KOPT-K1 (cell line): ENCODE results near the gene PLCB3.

Experiments used
- H3K27ac ChIP-seq: fragments of 200-600 bp; sonication (generic); 2 replicates; pipeline ENCODE4 v1.5.1; 2016; ENCODE audit warnings: antibody characterized with exemption, mild to moderate bottlenecking, low read depth, low read length; ENCODE audit not compliant: poor library complexity, severe bottlenecking
- H3K36me3 ChIP-seq: fragments of 200-600 bp; sonication (generic); 2 replicates; pipeline ENCODE4 v1.5.1; 2017; ENCODE audit warnings: antibody characterized with exemption, mild to moderate bottlenecking, low read length, moderate library complexity; ENCODE audit not compliant: insufficient read depth
- H3K9me3 ChIP-seq: fragments of 200-600 bp; sonication (generic); 2 replicates; pipeline ENCODE4 v1.5.1; 2017; ENCODE audit warnings: antibody characterized with exemption, low read length, mild to moderate bottlenecking; ENCODE audit not compliant: insufficient read depth, poor library complexity, severe bottlenecking

The PLCB3 gene

GRCh38 chr11:64288353-64288750, 37.0 kb downstream of the PLCB3 start:
- H3K36me3 ChIP-seq: no peaks in the 10 kb centered on the region
- H3K9me3 ChIP-seq: no peaks in the 10 kb centered on the region
- no peak overlapping the region for H3K27ac ChIP-seq

DNA sequence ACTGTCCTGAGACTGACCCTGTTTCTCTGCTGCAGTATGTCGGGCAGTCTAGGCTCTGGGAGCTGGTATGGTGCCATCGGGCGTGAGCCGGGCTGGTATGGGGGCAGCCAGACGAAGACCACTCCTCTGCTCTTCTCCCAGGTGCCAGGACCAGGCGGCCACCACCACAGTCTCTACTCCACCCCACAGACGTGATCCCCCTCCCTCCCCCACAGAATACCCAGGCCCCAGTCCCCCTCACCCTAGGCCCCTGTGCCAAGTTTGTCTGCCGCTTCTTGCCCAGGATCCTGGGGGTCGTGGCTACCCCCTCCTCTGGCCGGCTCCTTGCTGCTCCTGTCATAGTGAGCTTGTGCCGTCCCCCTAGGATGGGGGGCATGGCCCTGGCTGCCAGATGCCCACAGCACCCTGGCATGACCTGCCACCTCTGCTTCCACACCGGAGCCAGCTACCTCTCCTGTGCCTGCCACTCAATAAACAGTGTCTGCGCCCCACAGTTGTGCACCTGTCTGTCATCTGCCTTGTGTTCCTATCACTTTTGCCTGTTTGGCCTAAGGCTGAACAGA, 37.8 kb downstream of the PLCB3 start:
- Histone ChIP-seq H3K27ac (no peak overlapping the region), H3K9me3 (no peaks in the 10 kb centered on the region), H3K36me3 (no peaks in the 10 kb centered on the region)

GRCh38 chr11:64290352-64291261, 39.3 kb downstream of the PLCB3 start:
- Histone ChIP-seq H3K36me3 (no peaks in the 10 kb centered on the region), H3K27ac (no peak overlapping the region), H3K9me3 (no peaks in the 10 kb centered on the region)

GRCh38 chr11:64291262-64291751, 40.0 kb downstream of the PLCB3 start, which contains the start of gene KCNK4:
TSS of gene KCNK4 (plus strand) at chr11:64291302. CDS start at chr11:64293019, 1,717 bp downstream.
- Histone ChIP-seq H3K9me3 (no peaks in the 10 kb centered on the region), H3K27ac (no peak within 1 kb of the TSS)

DNA sequence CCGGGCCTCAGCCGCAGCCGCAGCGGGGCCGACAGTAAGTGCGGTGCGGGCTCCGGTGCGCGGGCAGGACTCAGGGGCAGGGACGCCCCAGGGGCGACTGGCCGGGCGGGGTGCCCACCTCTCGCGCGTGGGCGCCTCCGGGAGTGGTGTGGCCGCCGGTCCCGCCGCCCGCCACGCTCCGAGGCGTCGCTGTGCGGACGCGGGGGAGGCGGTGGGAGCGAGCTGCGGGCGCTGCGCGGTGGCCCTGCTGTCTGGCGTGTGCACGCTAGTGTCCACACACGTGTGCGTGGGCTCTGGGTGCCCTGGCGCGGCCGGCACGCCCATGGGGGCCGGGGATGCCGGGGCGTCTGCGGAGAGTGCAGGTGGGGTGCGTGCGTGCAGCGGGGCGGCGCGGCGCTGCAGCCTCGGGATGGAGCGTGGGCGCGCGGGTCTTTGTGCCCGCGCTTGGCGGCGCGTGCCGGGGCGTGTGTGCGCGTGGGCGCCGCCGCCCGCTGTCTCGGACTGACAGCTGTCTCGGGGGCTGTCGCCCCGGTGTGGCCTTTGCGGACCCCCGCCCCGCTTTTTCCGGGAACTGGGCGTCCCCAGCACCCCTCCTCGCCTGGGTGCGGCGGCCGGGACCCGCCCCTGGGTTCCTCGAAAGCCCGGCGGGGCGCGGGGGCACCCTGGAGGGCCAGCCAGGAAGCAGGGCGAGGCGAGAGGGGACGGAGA, 40.6 kb downstream of the PLCB3 start:
- Histone ChIP-seq H3K36me3 (no peaks in the 10 kb centered on the region), H3K9me3 (no peaks in the 10 kb centered on the region), H3K27ac (no peak overlapping the region)

More at GRCh38 chr11:64291262-64291751, 40.0 kb downstream of the PLCB3 start, which contains the start of gene KCNK4:
- H3K36me3 ChIP-seq: no peaks in the 10 kb centered on the region

GRCh38 chr11:64292460-64293254, 41.3 kb downstream of the PLCB3 start:
- Histone ChIP-seq H3K9me3 (no peaks in the 10 kb centered on the region), H3K27ac (no peak overlapping the region), H3K36me3 (no peaks in the 10 kb centered on the region)

- Histone ChIP-seq H3K27ac (no peak overlapping the region), H3K9me3 (no peaks in the 10 kb centered on the region), H3K36me3 (no peaks in the 10 kb centered on the region)
These were observed 43.4 kb downstream of the PLCB3 start for GRCh38 chr11:64294774-64295173.

GRCh38 chr11:64295760-64296159, 44.4 kb downstream of the PLCB3 start:
- Histone ChIP-seq H3K36me3 (no peaks in the 10 kb centered on the region), H3K27ac (no peak overlapping the region), H3K9me3 (no peaks in the 10 kb centered on the region)

GRCh38 chr11:64296236-64296635, 44.9 kb downstream of the PLCB3 start:
- Histone ChIP-seq H3K36me3 (no peaks in the 10 kb centered on the region), H3K27ac (no peak overlapping the region), H3K9me3 (no peaks in the 10 kb centered on the region)

DNA sequence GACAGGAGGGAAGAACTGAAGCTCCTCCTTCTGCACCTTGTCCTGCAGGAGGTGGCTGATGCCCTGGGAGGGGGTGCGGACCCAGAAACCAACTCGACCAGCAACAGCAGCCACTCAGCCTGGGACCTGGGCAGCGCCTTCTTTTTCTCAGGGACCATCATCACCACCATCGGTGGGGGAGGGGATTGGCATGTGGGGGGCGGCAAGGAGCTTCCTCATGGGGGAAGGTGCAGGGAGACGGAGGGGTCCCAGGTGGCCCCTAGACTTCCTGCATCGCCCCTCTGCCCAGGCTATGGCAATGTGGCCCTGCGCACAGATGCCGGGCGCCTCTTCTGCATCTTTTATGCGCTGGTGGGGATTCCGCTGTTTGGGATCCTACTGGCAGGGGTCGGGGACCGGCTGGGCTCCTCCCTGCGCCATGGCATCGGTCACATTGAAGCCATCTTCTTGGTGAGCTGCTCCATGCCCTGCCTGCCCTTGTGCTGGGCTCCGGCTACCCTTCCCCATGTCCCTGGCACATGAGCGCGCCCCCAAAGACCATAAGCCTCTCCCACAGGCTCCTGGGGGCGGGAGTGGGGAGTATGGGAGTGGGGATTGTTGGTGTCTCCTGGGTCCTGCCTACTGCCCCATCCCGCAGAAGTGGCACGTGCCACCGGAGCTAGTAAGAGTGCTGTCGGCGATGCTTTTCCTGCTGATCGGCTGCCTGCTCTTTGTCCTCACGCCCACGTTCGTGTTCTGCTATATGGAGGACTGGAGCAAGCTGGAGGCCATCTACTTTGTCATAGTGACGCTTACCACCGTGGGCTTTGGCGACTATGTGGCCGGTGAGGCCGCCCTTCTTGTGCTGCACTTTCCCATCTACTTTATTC, 45.7 kb downstream of the PLCB3 start:
- Histone ChIP-seq H3K9me3 (no peaks in the 10 kb centered on the region), H3K36me3 (no peaks in the 10 kb centered on the region), H3K27ac (no peak overlapping the region)

GRCh38 chr11:64297699-64298358, 46.5 kb downstream of the PLCB3 start:
- no peaks in the 10 kb centered on the region for H3K36me3 ChIP-seq
- no peak overlapping the region for H3K27ac ChIP-seq

GRCh38 chr11:64298966-64299846, 47.9 kb downstream of the PLCB3 start:
- Histone ChIP-seq H3K36me3 (no peaks in the 10 kb centered on the region), H3K9me3 (no peaks in the 10 kb centered on the region), H3K27ac (no peak overlapping the region)

More at GRCh38 chr11:64297699-64298358, 46.5 kb downstream of the PLCB3 start:
- H3K9me3 ChIP-seq: no peaks in the 10 kb centered on the region
